HFF-Myc (cell line): ENCODE results near the gene KRTAP21-3.

Source experiments
- DNase-seq: peaks from one replicate; pipeline ENCODE4 v3.0.0-alpha.2; 2011; ENCODE audit warnings: low read depth; ENCODE audit errors: extremely low read depth
- H3K4me3 ChIP-seq: replicated peaks from 2 replicates; pipeline ENCODE4 v1.5.1; 2011; ENCODE audit warnings: low read depth, mild to moderate bottlenecking, control low read depth, low read length
- CTCF ChIP-seq: IDR thresholded peaks from 2 replicates; pipeline ENCODE4 v1.5.1; 2012; ENCODE audit warnings: mild to moderate bottlenecking, low read depth, low read length, control low read depth; ENCODE audit errors: missing control alignments

The KRTAP21-3 gene

GRCh38 chr21:30726726-30727125 is 8.1 kb upstream of the KRTAP21-3 start:
- no peak for DNase-seq

GRCh38 chr21:30719401-30719800 is 824 bp upstream of the KRTAP21-3 start:
- DNase-seq = no peak
- no peak for TF ChIP-seq CTCF
- H3K4me3 ChIP-seq = no peak overlapping the region

More at GRCh38 chr21:30726726-30727125, 8.1 kb upstream of the KRTAP21-3 start:
- TF ChIP-seq CTCF = no peak
- H3K4me3 ChIP-seq = no peak overlapping the region

GRCh38 chr21:30717105-30717504 is 1.5 kb downstream of the KRTAP21-3 start:
- no peak for TF ChIP-seq CTCF
- no peak for DNase-seq
- no peak overlapping the region for H3K4me3 ChIP-seq

- no peak for DNase-seq
- no peak for TF ChIP-seq CTCF
Observed at GRCh38 chr21:30714946-30715345, 3.6 kb downstream of the KRTAP21-3 start.

GRCh38 chr21:30714456-30714855 is 4.1 kb downstream of the KRTAP21-3 start:
- no peak overlapping the region for H3K4me3 ChIP-seq
- no peak for TF ChIP-seq CTCF
- DNase-seq = no peak

More at GRCh38 chr21:30714946-30715345, 3.6 kb downstream of the KRTAP21-3 start:
- no peak overlapping the region for H3K4me3 ChIP-seq

- TF ChIP-seq CTCF = no peak
- no peak for DNase-seq
- H3K4me3 ChIP-seq = no peak overlapping the region
Observed at GRCh38 chr21:30713766-30714165, 4.8 kb downstream of the KRTAP21-3 start.

- TF ChIP-seq CTCF = no peak
- no peak for DNase-seq
- no peak overlapping the region for H3K4me3 ChIP-seq
Observed at GRCh38 chr21:30710499-30710898, 8.1 kb downstream of the KRTAP21-3 start.
